Loucy (cell line): ENCODE results near the gene FCRLB.

Source experiments
- CTCF ChIP-seq: fragments of 200-600 bp; sonication (generic); conservative IDR thresholded peaks from 2 replicates; pipeline ENCODE4 v1.5.1; 2014; ENCODE audit warnings: mild to moderate bottlenecking, antibody characterized with exemption, low read length
- EZH2phosphoT487 ChIP-seq: fragments of 200-600 bp; IDR thresholded peaks from 2 replicates; pipeline ENCODE4 v1.6.1; 2018; ENCODE audit warnings: antibody characterized with exemption, mild to moderate bottlenecking, moderate library complexity, borderline replicate concordance

- TF ChIP-seq CTCF (peak; percentile 91), EZH2phosphoT487 (no peak)
Measured at GRCh38 chr1:161763522-161764098, 42.3 kb downstream of the FCRLB start.
